Vagina (tissue), 2 donors: ENCODE results near the gene PRR9.

Source experiments
- CTCF ChIP-seq, 3 experiments: fragments of 450-650 bp in 2 of 3; fragments of 200-600 bp in 1 of 3; sonication (generic) in 1 of 3; IDR thresholded peaks; one replicate each; pipeline ENCODE4 v1.5.1; 2017 to 2019; ENCODE audit warnings: antibody characterized with exemption in 3 of 3, mild to moderate bottlenecking in 2 of 3, moderate library complexity in 2 of 3
- POLR2A ChIP-seq, 2 donors: fragments of 450-650 bp; IDR thresholded peaks; one replicate each; pipeline ENCODE4 v1.6.1; 2017; ENCODE audit warnings: antibody characterized with exemption in 2 of 2, mild to moderate bottlenecking in 2 of 2, moderate library complexity in 2 of 2

- TF ChIP-seq CTCF (IDR thresholded peaks at IDR 0.05) (no peak), POLR2A (IDR thresholded peaks at IDR 0.05) (no peak)
These were observed 10.8 kb upstream of the PRR9 start for GRCh38 chr1:153206631-153207030.
